ENCODE data around the gene HTRA2. TPM values are rescaled to one million over a fixed set of nuclear protein-coding genes. Genes with fewer than 3 reads are reported as not detected.

HTRA2 gene
- total and polyA plus RNA-seq, 9 of the 15 experiments (the other 6 are each of a cell fraction or from before 2014, with no cell fraction given), result 54.2 to 71.2 (median 65.8) TPM

DNA sequence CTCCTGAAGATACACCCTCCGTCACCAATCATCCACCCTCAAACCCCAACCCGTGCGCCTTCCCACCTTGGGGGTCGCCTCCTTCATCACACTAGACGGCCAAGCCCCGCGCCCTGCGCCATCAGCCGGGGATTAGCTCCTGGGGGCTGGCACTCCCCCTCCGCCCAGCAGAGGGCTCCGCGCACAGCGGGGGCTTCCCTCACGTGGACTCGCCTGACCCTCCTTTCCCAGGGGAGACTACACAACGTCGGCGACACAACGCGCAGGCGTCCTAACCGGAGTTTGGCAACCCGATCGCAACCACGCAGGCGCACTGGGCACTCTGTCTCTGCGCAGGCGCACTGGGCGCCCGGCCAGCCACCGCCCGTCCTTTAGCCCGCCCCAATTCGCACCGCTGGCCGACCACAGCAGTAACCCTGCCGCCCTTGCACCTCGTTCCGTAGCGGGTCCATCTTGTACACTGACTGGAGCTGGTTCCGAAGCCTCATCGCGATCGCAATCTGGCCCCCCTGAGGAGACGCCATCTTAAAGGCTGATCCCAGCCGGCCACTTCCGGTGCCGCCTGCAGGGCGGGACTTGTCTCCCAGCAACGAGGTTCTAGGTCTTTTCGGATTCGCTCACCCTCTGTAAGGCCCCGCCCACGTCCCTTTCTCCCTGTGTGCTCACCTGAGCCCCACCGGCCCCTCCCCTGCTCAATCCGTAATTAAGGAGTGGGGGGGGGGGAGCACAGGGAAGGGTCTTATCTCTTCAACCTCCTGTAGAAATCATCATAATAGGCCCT lies 22.4 kb upstream of the HTRA2 start, which contains the start of gene PCGF1 (continued):
- TF ChIP-seq ZNF12 (CRISPR knock-in tag; IDR thresholded peaks at IDR 0.05) (no peak; the same call in 1 of the 2 replicates), GTF2E2 (tag; IDR thresholded peaks at IDR 0.05) (no peak), ZBTB43 (CRISPR knock-in tag; IDR thresholded peaks at IDR 0.05) (no peak), HMG20A (CRISPR knock-in tag; conservative IDR thresholded peaks at IDR 0.05) (no peak), FOXJ3 (CRISPR knock-in tag; IDR thresholded peaks at IDR 0.05) (no peak), NBN (IDR thresholded peaks at IDR 0.05; ENCODE audit: low read depth) (0 out of 2 replicates have a peak, but pooled peaks have one; percentile 22), NONO (IDR thresholded peaks at IDR 0.05; ENCODE audit: low read depth in 2 of 2, low read length in 1 of 2) (no peak), MCM2 (IDR thresholded peaks at IDR 0.05; ENCODE audit: low read depth) (no peak), TCFL5 (CRISPR knock-in tag; conservative IDR thresholded peaks at IDR 0.05) (no peak), SP2 (IDR thresholded peaks at IDR 0.05; ENCODE audit: extremely low read depth, low read depth, low read length, poor library complexity, severe bottlenecking) (peak; percentile 59), ZMIZ1 (IDR thresholded peaks at IDR 0.05; ENCODE audit: low read depth in 2 of 2, low read length in 2 of 2) (no peak), GATA2 (CRISPR knock-in tag; IDR thresholded peaks at IDR 0.05) (peak; percentile 96), CBX2 (IDR thresholded peaks at IDR 0.05; ENCODE audit: insufficient read depth, low read length, poor library complexity, severe bottlenecking) (no peak), SMARCB1 (IDR thresholded peaks at IDR 0.05; ENCODE audit: insufficient read length, low read depth) (no peak), TAF15 (IDR thresholded peaks at IDR 0.05; ENCODE audit: low read depth, low read length) (no peak)
- TF ChIP-seq, protein P1, sequence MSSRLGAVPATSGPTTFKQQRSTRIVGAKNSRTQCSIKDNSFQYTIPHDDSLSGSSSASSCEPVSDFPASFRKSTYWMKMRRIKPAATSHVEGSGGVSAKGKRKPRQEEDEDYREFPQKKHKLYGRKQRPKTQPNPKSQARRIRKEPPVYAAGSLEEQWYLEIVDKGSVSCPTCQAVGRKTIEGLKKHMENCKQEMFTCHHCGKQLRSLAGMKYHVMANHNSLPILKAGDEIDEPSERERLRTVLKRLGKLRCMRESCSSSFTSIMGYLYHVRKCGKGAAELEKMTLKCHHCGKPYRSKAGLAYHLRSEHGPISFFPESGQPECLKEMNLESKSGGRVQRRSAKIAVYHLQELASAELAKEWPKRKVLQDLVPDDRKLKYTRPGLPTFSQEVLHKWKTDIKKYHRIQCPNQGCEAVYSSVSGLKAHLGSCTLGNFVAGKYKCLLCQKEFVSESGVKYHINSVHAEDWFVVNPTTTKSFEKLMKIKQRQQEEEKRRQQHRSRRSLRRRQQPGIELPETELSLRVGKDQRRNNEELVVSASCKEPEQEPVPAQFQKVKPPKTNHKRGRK (tag; IDR thresholded peaks at IDR 0.05), result no peak
- TF ChIP-seq, protein P2, sequence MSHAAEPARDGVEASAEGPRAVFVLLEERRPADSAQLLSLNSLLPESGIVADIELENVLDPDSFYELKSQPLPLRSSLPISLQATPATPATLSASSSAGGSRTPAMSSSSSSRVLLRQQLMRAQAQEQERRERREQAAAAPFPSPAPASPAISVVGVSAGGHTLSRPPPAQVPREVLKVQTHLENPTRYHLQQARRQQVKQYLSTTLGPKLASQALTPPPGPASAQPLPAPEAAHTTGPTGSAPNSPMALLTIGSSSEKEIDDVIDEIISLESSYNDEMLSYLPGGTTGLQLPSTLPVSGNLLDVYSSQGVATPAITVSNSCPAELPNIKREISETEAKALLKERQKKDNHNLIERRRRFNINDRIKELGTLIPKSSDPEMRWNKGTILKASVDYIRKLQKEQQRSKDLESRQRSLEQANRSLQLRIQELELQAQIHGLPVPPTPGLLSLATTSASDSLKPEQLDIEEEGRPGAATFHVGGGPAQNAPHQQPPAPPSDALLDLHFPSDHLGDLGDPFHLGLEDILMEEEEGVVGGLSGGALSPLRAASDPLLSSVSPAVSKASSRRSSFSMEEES (CRISPR knock-in tag; IDR thresholded peaks at IDR 0.05), result no peak

Data from K562 (cell line).